GM12874 (cell line): ENCODE data around the gene IRF2BP1.

Experiments
- CTCF ChIP-seq: IDR thresholded peaks from 2 replicates; pipeline ENCODE4 v1.5.1; 2011; ENCODE audit warnings: low read depth, mild to moderate bottlenecking, control low read depth, low read length, moderate library complexity; ENCODE audit not compliant: insufficient read depth

IRF2BP1 gene

GRCh38 chr19:45924891-45925447, 39.0 kb upstream of the IRF2BP1 start:
- no peak for TF ChIP-seq CTCF

GRCh38 chr19:45922281-45922680, 36.3 kb upstream of the IRF2BP1 start:
- TF ChIP-seq CTCF: peak; percentile 46

DNA sequence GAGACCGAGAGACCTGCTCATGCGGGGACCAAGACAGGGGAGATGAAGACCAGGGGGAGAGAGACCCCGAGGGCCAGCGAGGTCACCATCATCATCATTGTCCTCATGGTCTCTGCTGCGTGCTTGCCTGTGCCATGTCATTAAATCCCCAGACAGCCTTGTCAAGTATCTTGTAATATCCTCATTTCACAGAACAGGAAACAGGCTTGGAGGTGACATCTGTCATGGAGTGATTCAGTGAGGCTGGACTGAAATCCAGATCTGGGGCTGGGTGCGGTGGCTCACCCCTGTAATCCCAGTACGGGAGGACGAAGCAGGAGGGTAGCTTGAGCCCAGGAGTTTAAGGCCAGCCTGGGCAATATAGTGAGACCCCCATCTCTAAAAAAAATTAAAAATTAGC, 34.5 kb upstream of the IRF2BP1 start:
- TF ChIP-seq CTCF: no peak

DNA sequence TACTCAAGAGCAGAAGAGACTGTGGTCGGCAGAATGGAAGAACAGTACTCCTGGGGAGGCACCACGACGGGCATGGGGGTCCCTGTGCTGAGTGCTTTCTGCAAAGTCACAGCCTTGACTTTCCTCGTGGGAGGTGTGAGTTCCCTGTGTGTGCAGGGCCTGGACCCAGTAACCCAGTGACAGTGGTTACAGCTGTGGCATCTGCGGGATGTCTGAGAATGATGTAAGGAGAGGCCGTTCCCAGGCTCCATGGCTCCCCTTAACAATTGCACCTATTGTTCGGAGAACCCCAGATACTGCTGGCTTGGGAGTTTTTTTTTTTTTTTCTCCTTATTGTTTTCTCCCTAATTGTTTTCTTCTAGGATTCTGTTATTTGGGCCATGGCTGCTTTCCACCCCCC, 33.7 kb upstream of the IRF2BP1 start:
- no peak for TF ChIP-seq CTCF

DNA sequence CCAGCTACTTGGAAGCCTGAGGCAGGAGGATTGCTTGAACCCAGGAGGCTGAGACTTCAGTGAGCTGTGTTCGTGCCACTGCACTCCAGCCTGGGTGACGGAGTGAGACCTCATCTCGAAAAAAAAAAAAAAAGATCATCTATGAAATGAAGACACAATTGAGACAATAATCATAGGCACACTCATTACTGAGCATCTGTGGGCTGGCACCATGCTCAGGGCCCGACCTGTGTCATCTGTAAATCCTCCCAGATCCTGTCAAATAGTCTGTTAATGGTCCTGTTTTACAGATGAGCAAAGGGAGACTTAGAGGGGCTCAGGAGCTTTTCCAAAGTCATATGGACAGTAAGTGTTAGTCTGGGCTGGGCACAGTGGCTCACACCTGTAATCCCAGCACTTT, 32.8 kb upstream of the IRF2BP1 start:
- no peak for TF ChIP-seq CTCF

DNA sequence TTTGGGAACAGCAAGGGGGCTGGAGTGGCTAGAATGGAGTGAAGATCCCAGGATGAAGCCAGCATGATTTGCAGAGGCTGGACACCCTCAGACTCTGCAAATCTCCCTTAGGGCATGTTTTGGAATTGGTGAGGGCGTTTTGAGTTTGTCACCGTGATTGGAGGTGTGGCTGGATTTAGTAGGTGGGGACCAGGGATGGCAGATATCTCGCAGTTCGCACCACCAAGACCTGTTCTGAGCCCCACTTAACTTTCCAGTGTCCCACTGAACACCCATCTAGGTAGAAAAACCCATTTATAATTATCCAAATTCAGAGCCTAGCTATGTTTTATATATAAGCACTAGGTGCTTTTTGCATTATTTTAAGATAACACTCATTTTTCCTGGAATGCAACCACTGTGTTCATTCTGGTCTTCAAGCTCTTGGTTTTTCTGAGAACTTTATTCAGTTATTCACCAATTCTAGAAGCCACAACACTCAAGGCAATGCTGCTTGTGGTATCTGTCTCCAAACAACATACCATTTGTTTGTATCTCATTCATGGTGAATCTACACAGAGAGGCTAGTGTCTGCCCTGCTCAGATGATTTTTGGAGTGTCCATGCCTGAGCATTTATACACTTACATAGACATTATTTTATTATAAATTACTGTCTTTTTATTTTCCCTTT, 31.6 kb upstream of the IRF2BP1 start:
- TF ChIP-seq CTCF: no peak

DNA sequence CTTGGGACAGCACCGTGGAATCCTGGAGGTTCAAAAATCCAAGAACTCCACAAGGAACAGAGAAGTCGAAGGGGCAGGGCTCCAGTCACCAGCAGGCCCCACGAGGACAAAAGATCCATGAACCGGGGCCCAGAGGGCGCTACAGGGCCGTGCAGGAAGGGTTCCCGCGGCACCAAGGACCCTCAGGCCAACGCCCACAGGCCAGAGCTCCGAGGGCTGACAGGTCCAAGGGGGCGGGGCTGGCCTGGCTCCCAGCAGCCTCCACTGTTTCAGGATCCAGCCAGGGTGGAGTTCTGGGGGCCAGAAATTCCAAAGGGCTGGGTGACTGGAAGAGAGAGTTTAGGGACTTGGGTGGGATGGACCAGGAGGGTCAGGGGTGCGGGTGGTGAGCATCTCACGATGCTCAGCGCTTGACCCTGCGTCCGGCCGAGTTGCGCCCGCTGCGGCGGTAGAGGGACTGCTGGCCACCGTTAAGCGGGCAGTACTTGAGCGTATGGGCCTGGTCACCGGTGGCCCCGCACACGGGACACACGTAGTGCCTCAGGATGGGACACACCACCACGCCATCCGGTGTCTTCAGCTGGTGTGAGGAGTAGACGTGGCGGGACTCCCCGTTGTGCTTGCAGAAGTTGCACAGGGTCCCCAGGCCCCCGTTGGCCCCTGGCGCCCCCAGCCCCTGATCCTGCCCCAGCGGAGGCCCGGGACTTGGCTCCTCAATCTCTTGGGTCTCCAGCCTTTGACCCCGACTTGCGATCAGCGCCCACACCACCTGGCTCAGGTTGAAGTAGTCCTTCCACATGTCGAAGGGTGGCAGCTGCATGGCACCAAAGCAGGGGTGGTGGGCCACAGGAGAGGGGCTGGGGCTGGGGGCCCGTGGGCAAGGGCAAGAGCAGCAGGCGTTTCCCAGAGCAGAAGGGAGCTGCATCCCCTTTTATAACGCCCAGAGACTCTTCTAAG, 28.2 kb upstream of the IRF2BP1 start, which contains the start of gene NANOS2:
TSS of gene NANOS2 (minus strand) at position 905 of the 957 bp plus-strand sequence. CDS start at position 820, 85 bp downstream.
- TF ChIP-seq CTCF: 0 out of 2 replicates have a peak, but pooled peaks have one; percentile 8
